Hepatocyte (in vitro differentiated cells): ENCODE data around the gene SIGLEC7. TPM values are rescaled to one million over a fixed set of nuclear protein-coding genes. Genes with fewer than 3 reads are reported as not detected.
"Not testable (repeated sequence)": the region's sequence is repeated elsewhere in the genome, so short reads cannot be mapped to it uniquely, and the experiment has no call there.

Source experiments
- DNase-seq: peaks from one replicate; pipeline ENCODE4 v3.0.0-alpha.2; 2016; ENCODE audit warnings: low spot score
- H2AFZ ChIP-seq: fragments of 200-600 bp; sonication (generic); 2 replicates; pipeline ENCODE4 v1.6.0; 2016; ENCODE audit warnings: antibody characterized with exemption, mild to moderate bottlenecking
- H3K27ac ChIP-seq: fragments of 200-600 bp; sonication (generic); 2 replicates; pipeline ENCODE4 v1.5.1; 2016; ENCODE audit warnings: mild to moderate bottlenecking
- H3K27me3 ChIP-seq: fragments of 200-600 bp; sonication (generic); 2 replicates; pipeline ENCODE4 v1.6.1; 2016
- H3K36me3 ChIP-seq: fragments of 200-600 bp; sonication (generic); replicated peaks from 2 replicates; pipeline ENCODE4 v1.5.1; 2016; ENCODE audit warnings: low read depth; ENCODE audit not compliant: insufficient read depth
- H3K4me1 ChIP-seq: fragments of 200-600 bp; sonication (generic); 2 replicates; pipeline ENCODE4 v1.5.1; 2016; ENCODE audit warnings: mild to moderate bottlenecking, moderate library complexity; ENCODE audit not compliant: insufficient read depth
- H3K4me2 ChIP-seq: fragments of 200-600 bp; sonication (generic); 2 replicates; pipeline ENCODE4 v1.6.0; 2016
- H3K4me3 ChIP-seq: fragments of 200-600 bp; sonication (generic); 2 replicates; pipeline ENCODE4 v1.5.1; 2016; ENCODE audit warnings: mild to moderate bottlenecking
- H3K79me2 ChIP-seq: fragments of 200-600 bp; sonication (generic); 2 replicates; pipeline ENCODE4 v1.6.0; 2017; ENCODE audit warnings: mild to moderate bottlenecking
- H3K9me2 ChIP-seq: fragments of 200-600 bp; sonication (generic); replicated peaks from 2 replicates; pipeline ENCODE4 v1.6.0; 2017; ENCODE audit warnings: mild to moderate bottlenecking; ENCODE audit not compliant: insufficient read depth
- H3K9me3 ChIP-seq: fragments of 200-600 bp; sonication (generic); 2 replicates; pipeline ENCODE4 v1.5.1; 2016; ENCODE audit warnings: low read depth, mild to moderate bottlenecking
- H4K20me1 ChIP-seq: fragments of 200-600 bp; sonication (generic); 2 replicates; pipeline ENCODE4 v1.6.0; 2016; ENCODE audit warnings: mild to moderate bottlenecking; ENCODE audit not compliant: insufficient read depth, poor library complexity, severe bottlenecking
- EZH2 ChIP-seq: fragments of 200-600 bp; sonication (generic); IDR thresholded peaks from 2 replicates; pipeline ENCODE4 v1.6.1; 2016; ENCODE audit warnings: antibody characterized with exemption, mild to moderate bottlenecking, borderline replicate concordance
- EZH2phosphoT487 ChIP-seq: fragments of 200-600 bp; sonication (generic); IDR thresholded peaks from one replicate; pipeline ENCODE4 v1.6.1; 2018; ENCODE audit warnings: antibody characterized with exemption, mild to moderate bottlenecking, low read depth, moderate library complexity; ENCODE audit not compliant: unreplicated experiment, severe bottlenecking
- WGBS: methylation state at CpG from one replicate; pipeline ENCODE4 v1.1.6; 2016; ENCODE audit warnings: low lambda C conversion rate; ENCODE audit errors: missing lambda C conversion rate; 5-methylcytosine and 5-hydroxymethylcytosine counted together
- polyA plus RNA-seq: library from polyadenylated mRNA; unstranded; fragments of >200 nt; fragmentation: Nextera tagmentation; extraction: Ambion mirVana; gene quantifications from 2 replicates; pipeline ENCODE4 v1.2.1, GENCODE V29; 2016
- total RNA-seq: library from RNA; depleted of rRNA; stranded (reverse); fragments of >200 nt; gene quantifications from 2 replicates; pipeline ENCODE4 v1.2.3, GENCODE V29; 2014
- TF ChIP-seq, protein P1 (sequence below): fragments of 200-600 bp; sonication (generic); IDR thresholded peaks from 2 replicates; pipeline ENCODE4 v1.5.1; 2016; ENCODE audit warnings: antibody characterized with exemption, mild to moderate bottlenecking; ENCODE audit not compliant: poor library complexity

The SIGLEC7 gene
- total and polyA plus RNA-seq, 2 experiments from 2014 or later, result 0.24 to 0.53 TPM

GRCh38 chr19:51168564-51169282, 26.6 kb downstream of the SIGLEC7 start:
- Histone ChIP-seq H3K79me2 (no peaks in the 10 kb centered on the region), H3K9me3 (no peaks in the 10 kb centered on the region), H2AFZ (no peak overlapping the region), H4K20me1 (no peaks in the 10 kb centered on the region), H3K4me1 (no peaks in the 10 kb centered on the region), H3K4me2 (peak overlapping the region; percentile 48), H3K36me3 (no peaks in the 10 kb centered on the region), H3K9me2 (no peaks in the 10 kb centered on the region), H3K27ac (no peak overlapping the region), H3K27me3 (peaks cover 8% of the 10 kb centered on the region), H3K4me3 (no peak overlapping the region)
- no peak for TF ChIP-seq EZH2phosphoT487
- TF ChIP-seq, protein P1, sequence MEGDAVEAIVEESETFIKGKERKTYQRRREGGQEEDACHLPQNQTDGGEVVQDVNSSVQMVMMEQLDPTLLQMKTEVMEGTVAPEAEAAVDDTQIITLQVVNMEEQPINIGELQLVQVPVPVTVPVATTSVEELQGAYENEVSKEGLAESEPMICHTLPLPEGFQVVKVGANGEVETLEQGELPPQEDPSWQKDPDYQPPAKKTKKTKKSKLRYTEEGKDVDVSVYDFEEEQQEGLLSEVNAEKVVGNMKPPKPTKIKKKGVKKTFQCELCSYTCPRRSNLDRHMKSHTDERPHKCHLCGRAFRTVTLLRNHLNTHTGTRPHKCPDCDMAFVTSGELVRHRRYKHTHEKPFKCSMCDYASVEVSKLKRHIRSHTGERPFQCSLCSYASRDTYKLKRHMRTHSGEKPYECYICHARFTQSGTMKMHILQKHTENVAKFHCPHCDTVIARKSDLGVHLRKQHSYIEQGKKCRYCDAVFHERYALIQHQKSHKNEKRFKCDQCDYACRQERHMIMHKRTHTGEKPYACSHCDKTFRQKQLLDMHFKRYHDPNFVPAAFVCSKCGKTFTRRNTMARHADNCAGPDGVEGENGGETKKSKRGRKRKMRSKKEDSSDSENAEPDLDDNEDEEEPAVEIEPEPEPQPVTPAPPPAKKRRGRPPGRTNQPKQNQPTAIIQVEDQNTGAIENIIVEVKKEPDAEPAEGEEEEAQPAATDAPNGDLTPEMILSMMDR, result no peak
- TF ChIP-seq EZH2, result no peak
- 79% methylated on average over 13 of the region's 13 CpGs for WGBS
- DNase-seq, result no peak

DNA sequence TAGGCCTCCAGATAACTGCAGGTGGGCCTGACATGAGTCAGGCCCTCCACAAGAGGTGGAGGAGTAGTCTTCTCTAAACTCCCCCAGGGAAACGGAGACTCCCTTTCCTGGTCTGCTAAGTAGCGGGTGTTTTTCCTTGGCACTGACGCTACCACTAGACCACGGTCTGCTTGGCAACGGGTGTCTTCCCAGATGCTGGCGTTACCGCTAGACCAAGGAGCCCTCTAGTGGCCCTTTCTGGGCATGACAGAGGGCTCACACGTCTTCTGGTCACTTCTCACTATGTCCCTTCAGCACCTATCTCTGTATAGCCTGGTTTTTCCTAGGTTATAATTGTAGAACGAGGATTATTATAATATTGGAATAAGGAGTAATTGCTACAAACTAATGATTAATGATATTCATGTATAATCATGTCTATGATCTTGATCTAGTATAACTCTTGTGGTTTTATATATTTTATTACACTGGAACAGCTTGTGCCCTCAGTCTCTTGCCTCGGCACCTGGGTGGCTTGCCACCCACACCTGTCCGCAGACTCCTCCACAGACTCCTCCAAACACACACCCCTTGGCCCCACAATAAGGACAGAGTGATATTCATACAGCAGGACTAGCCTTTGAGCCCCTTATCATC, 27.3 kb downstream of the SIGLEC7 start:
- not testable (repeated sequence) for H2AFZ ChIP-seq, H3K27ac ChIP-seq, H3K79me2 ChIP-seq, H3K36me3 ChIP-seq, H3K9me3 ChIP-seq, H3K4me3 ChIP-seq, H3K4me1 ChIP-seq, H3K27me3 ChIP-seq, H3K9me2 ChIP-seq, H4K20me1 ChIP-seq
- DNase-seq, result peak; percentile 82
- TF ChIP-seq, protein P1, result peak; percentile 77
- peak overlapping the region; percentile 48 for H3K4me2 ChIP-seq
- WGBS, result 20% methylated on average over 11 of the region's 11 CpGs

- WGBS, result 87% methylated on average over 2 of the region's 2 CpGs
- H3K36me3 ChIP-seq, result no peaks in the 10 kb centered on the region
- no peak overlapping the region for H3K4me2 ChIP-seq
- DNase-seq, result no peak
- H3K9me2 ChIP-seq, result no peaks in the 10 kb centered on the region
- H3K27ac ChIP-seq, result no peak overlapping the region
- no peak overlapping the region for H2AFZ ChIP-seq
- no peaks in the 10 kb centered on the region for H3K4me1 ChIP-seq
- H3K9me3 ChIP-seq, result no peaks in the 10 kb centered on the region
- H3K4me3 ChIP-seq, result no peak overlapping the region
- H4K20me1 ChIP-seq, result no peaks in the 10 kb centered on the region
- TF ChIP-seq EZH2phosphoT487, result no peak
- no peak for TF ChIP-seq EZH2
- TF ChIP-seq, protein P1, result no peak
- no peaks in the 10 kb centered on the region for H3K79me2 ChIP-seq
- H3K27me3 ChIP-seq, result peaks cover 16% of the 10 kb centered on the region
These were observed 30.1 kb downstream of the SIGLEC7 start for GRCh38 chr19:51172223-51172622.
